Measurements from ENCODE around the gene RAP1B. TPM values are rescaled to one million over a fixed set of nuclear protein-coding genes. Genes with fewer than 3 reads are reported as not detected.

RAP1B gene
- total and polyA plus RNA-seq, 9 donors: 81.8 to 195 (median 107) TPM

- intact Hi-C loops (cut with DNase I): no loop called here
- Histone ChIP-seq H3K27ac (no peak overlapping the region), H3K4me3 (no peak overlapping the region), H3K27me3 (no peaks in the 10 kb centered on the region), H3K36me3 (no peaks in the 10 kb centered on the region), H3K9me3 (no peaks in the 10 kb centered on the region), H3K4me1 (ENCODE audit: insufficient read depth) (no peaks in the 10 kb centered on the region)
- WGBS, 3 donors: 88 to 92% (median 90%) methylated on average over 3 of the region's 3 CpGs
- no peak for DNase-seq
- no peak for TF ChIP-seq POLR2A (IDR thresholded peaks at IDR 0.05)
- no peak for TF ChIP-seq EP300 (IDR thresholded peaks at IDR 0.05)
- no peak for TF ChIP-seq CTCF (IDR thresholded peaks at IDR 0.05)
These were observed 41.7 kb upstream of the RAP1B start for GRCh38 chr12:68568922-68569569.

GRCh38 chr12:68572661-68573060, 38.0 kb upstream of the RAP1B start:
- DNase-seq: no peak
- H3K4me3 ChIP-seq: no peak overlapping the region
- H3K9me3 ChIP-seq: no peaks in the 10 kb centered on the region
- TF ChIP-seq POLR2A (IDR thresholded peaks at IDR 0.05): no peak
- TF ChIP-seq CTCF (IDR thresholded peaks at IDR 0.05): no peak
- no peak for TF ChIP-seq EP300 (IDR thresholded peaks at IDR 0.05)
- no peaks in the 10 kb centered on the region for H3K36me3 ChIP-seq
- H3K4me1 ChIP-seq (ENCODE audit: insufficient read depth): no peaks in the 10 kb centered on the region
- H3K27me3 ChIP-seq: no peaks in the 10 kb centered on the region
- intact Hi-C loops (cut with DNase I): no loop called here
- 53 to 83% (median 63%) methylated on average over 2 of the region's 2 CpGs for WGBS, 3 donors
- H3K27ac ChIP-seq: no peak overlapping the region

- Histone ChIP-seq H3K27ac (no peak overlapping the region), H3K9me3 (no peaks in the 10 kb centered on the region), H3K4me3 (no peak overlapping the region), H3K36me3 (no peaks in the 10 kb centered on the region), H3K4me1 (ENCODE audit: insufficient read depth) (no peaks in the 10 kb centered on the region), H3K27me3 (no peaks in the 10 kb centered on the region)
- DNase-seq: no peak
- 94 to 97% (median 94%) methylated on average over 1 of the region's 1 CpG for WGBS, 3 donors
- TF ChIP-seq EP300 (IDR thresholded peaks at IDR 0.05): no peak
- intact Hi-C loops (cut with DNase I): no loop called here
These were observed 37.3 kb upstream of the RAP1B start for GRCh38 chr12:68573406-68573805.

GRCh38 chr12:68577949-68578348, 32.8 kb upstream of the RAP1B start:
- intact Hi-C loops (cut with DNase I): no loop called here

More at GRCh38 chr12:68577949-68578348, 32.8 kb upstream of the RAP1B start:
- DNase-seq: no peak
- H3K27ac ChIP-seq: no peak overlapping the region
- H3K4me1 ChIP-seq (ENCODE audit: insufficient read depth): no peaks in the 10 kb centered on the region
- WGBS, 3 donors: 72 to 89% (median 88%) methylated on average over 1 of the region's 1 CpG
- no peaks in the 10 kb centered on the region for H3K27me3 ChIP-seq
- TF ChIP-seq POLR2A (IDR thresholded peaks at IDR 0.05) (no peak), EP300 (IDR thresholded peaks at IDR 0.05) (no peak), CTCF (IDR thresholded peaks at IDR 0.05) (no peak)
- no peak overlapping the region for H3K4me3 ChIP-seq
- H3K9me3 ChIP-seq: no peaks in the 10 kb centered on the region
- H3K36me3 ChIP-seq: no peaks in the 10 kb centered on the region

All from ovary (tissue), 9 donors.